CD8-positive, alpha-beta memory T cell (primary cell): ENCODE data around the gene GRB7. TPM values are rescaled to one million over a fixed set of nuclear protein-coding genes. Genes with fewer than 3 reads are reported as not detected.

Source experiments
- CTCF ChIA-PET: fragments of 350-600 bp; sonication (Branson Sonifier 250); formaldehyde crosslinking; loops from one replicate; lab custom pipeline; 2021; ENCODE audit warnings: antibody characterized with exemption; lab: Charles Lee
- POLR2A ChIA-PET: fragments of 350-600 bp; sonication (Branson Sonifier 250); formaldehyde crosslinking; loops from one replicate; lab custom pipeline; 2021; ENCODE audit warnings: antibody characterized with exemption; lab: Charles Lee
- DNase-seq, 5 donors: peaks; one replicate each; pipeline versions ENCODE4 v3.0.0 to v3.0.0-alpha.2; 2020 to 2022; ENCODE audit warnings: mixed read lengths in 1 of 5
- H3K27ac ChIP-seq: one replicate; pipeline ENCODE4 v1.7.0; 2013; ENCODE audit warnings: low read depth, mild to moderate bottlenecking, low read length, moderate library complexity
- H3K27me3 ChIP-seq: 2 replicates; pipeline ENCODE4 v1.7.0; 2013; ENCODE audit warnings: low read length, mild to moderate bottlenecking; ENCODE audit not compliant: insufficient read depth, poor library complexity, severe bottlenecking
- H3K36me3 ChIP-seq: 2 replicates; pipeline ENCODE4 v1.7.0; 2013; ENCODE audit warnings: mild to moderate bottlenecking, low read length, moderate library complexity; ENCODE audit not compliant: insufficient read depth
- H3K4me1 ChIP-seq: 2 replicates; pipeline ENCODE4 v1.7.0; 2013; ENCODE audit warnings: mild to moderate bottlenecking, low read length, moderate library complexity; ENCODE audit not compliant: insufficient read depth
- H3K4me3 ChIP-seq: 2 replicates; pipeline ENCODE4 v1.7.0; 2013; ENCODE audit warnings: mild to moderate bottlenecking, low read length
- H3K9me3 ChIP-seq: 2 replicates; pipeline ENCODE4 v1.7.0; 2013; ENCODE audit warnings: mild to moderate bottlenecking, low read length
- H3K27ac Mint-ChIP-seq, 8 donors: one replicate each; pipeline ENCODE4 v1.8.0; 2020 to 2021; ENCODE audit warnings: mixed read lengths in 8 of 8, mild to moderate bottlenecking in 6 of 8, inconsistent platforms in 3 of 8, moderate library complexity in 3 of 8
- H3K27me3 Mint-ChIP-seq, 2 donors: one replicate each; pipeline ENCODE4 v1.8.0; 2020 to 2021; ENCODE audit warnings: mixed read lengths in 2 of 2, mild to moderate bottlenecking in 1 of 2, moderate library complexity in 1 of 2
- H3K36me3 Mint-ChIP-seq, 3 donors: one replicate each; pipeline ENCODE4 v1.8.0; 2020 to 2021; ENCODE audit warnings: mixed read lengths in 3 of 3, inconsistent platforms in 1 of 3, mild to moderate bottlenecking in 1 of 3
- H3K4me1 Mint-ChIP-seq, 3 donors: one replicate each; pipeline ENCODE4 v1.8.0; 2020 to 2021; ENCODE audit warnings: mixed read lengths in 3 of 3, inconsistent platforms in 1 of 3, mild to moderate bottlenecking in 1 of 3
- H3K4me3 Mint-ChIP-seq, 7 donors: one replicate each; pipeline ENCODE4 v1.8.0; 2020 to 2021; ENCODE audit warnings: mixed read lengths in 7 of 7, mild to moderate bottlenecking in 6 of 7, moderate library complexity in 4 of 7, inconsistent platforms in 2 of 7
- H3K9me3 Mint-ChIP-seq, 5 donors: one replicate each; pipeline ENCODE4 v1.8.0; 2020 to 2022; ENCODE audit warnings: mixed read lengths in 5 of 5, mild to moderate bottlenecking in 3 of 5, moderate library complexity in 2 of 5, inconsistent platforms in 1 of 5
- polyA plus RNA-seq: library from polyadenylated mRNA; unstranded; fragments of 300-500 nt; fragmentation: Illumina TruSeq; gene quantifications from one replicate; pipeline ENCODE4 v1.2.3, GENCODE V29; 2021
- total RNA-seq, 2 experiments: library from RNA; stranded (reverse); gene quantifications; one replicate each; pipeline ENCODE4 v1.2.3, GENCODE V29; 2021

GRB7 gene
- total and polyA plus RNA-seq, 3 experiments from 2014 or later = not detected

DNA sequence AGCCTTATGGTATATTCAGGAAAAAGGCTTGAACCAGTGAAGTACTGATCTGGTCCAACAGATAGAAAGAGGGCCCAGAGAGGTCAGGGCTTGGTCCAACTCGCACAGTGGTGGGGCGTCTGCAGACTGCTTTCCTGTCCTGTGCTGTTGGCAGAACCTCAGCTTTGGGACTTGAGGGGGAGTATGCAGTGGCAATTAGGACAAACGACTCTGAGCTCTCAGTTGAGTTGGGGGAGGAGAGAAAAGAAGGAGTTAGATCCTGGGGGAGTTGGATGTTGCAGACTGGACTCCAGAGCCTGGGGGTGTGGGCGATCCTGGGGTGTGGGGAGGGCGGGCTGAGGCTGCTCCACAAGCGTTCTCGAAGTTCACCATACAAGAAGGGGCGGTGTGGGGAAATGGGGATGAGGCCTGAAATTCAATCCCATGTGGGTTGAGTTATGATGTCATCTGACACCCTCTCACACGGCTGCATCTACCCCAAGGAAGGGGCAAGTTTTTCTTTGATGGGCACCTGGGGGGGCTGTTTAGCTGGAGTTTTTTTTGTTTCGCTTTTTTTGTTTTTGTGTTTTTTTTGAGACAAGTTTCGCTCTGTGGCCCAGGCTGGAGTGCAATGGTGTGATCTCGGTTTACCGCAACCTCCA, 14.6 kb downstream of the GRB7 start:
- H3K4me3 Mint-ChIP-seq = peak overlapping the region in 6 of 7 donors; percentile 67 to 86 (median 78)

GRCh38 chr17:39753514-39754160, 15.9 kb downstream of the GRB7 start:
- peaks cover 50 to 55% (median 53%) of the 10 kb centered on the region in 3 donors for H3K4me1 Mint-ChIP-seq
- H3K4me3 Mint-ChIP-seq = peak overlapping the region; percentile 76 to 92 (median 79)
- H3K27ac ChIP-seq = peak overlapping the region; percentile 90
- DNase-seq = peak in 2 of 5 donors; percentile 65 to 71
- peaks cover 0 to 2% (median 0%) of the 10 kb centered on the region in 3 donors for H3K36me3 Mint-ChIP-seq
- peak overlapping the region; percentile 66 for H3K4me3 ChIP-seq
- H3K27me3 ChIP-seq = no peaks in the 10 kb centered on the region
- peak overlapping the region; percentile 89 to 97 (median 95) for H3K27ac Mint-ChIP-seq
- CTCF ChIA-PET = interaction anchor here (0.9 to 5.4 kb wide), 17 partner anchors 10 to 553 kb away, joined by 3 to 53 read pairs (median 6); partner anchors contain the start of genes IKZF3, MIEN1, ORMDL3 and PNMT
- no peaks in the 10 kb centered on the region for H3K36me3 ChIP-seq
- peaks cover 51% of the 10 kb centered on the region for H3K4me1 ChIP-seq
- H3K9me3 ChIP-seq = no peaks in the 10 kb centered on the region
- POLR2A ChIA-PET = interaction anchor here (1.1 to 2.9 kb wide), 4 partner anchors 24 to 227 kb away, joined by 3 to 14 read pairs (median 8); partner anchors contain the start of genes MIEN1 and PSMD3
- no peaks in the 10 kb centered on the region for H3K9me3 Mint-ChIP-seq
- peaks cover 0 to 4% of the 10 kb centered on the region in 2 donors for H3K27me3 Mint-ChIP-seq

More for the DNA sequence above, 14.6 kb downstream of the GRB7 start:
- ChIA-PET POLR2A (interaction anchor here (0.6 to 1.2 kb wide), 3 partner anchors 85 to 228 kb away, joined by 3 to 4 read pairs (median 3); partner anchors contain the start of gene PSMD3), CTCF (interaction anchor here (0.7 to 5.4 kb wide), 10 partner anchors 12 to 555 kb away, joined by 3 to 53 read pairs (median 5); partner anchors contain the start of genes IKZF3, MIEN1, PNMT and PSMD3)
- H3K4me1 Mint-ChIP-seq = peaks cover 38 to 42% (median 40%) of the 10 kb centered on the region in 3 donors
- peak in 1 of 5 donors; percentile 47 for DNase-seq
- peak overlapping the region; percentile 56 to 97 (median 93) for H3K27ac Mint-ChIP-seq
- H3K36me3 ChIP-seq = no peaks in the 10 kb centered on the region
- H3K4me1 ChIP-seq = peaks cover 38% of the 10 kb centered on the region
- no peaks in the 10 kb centered on the region for H3K36me3 Mint-ChIP-seq
- H3K27ac ChIP-seq = no peak overlapping the region
- H3K27me3 Mint-ChIP-seq = peaks cover 0 to 4% of the 10 kb centered on the region in 2 donors
- H3K4me3 ChIP-seq = no peak overlapping the region
- no peaks in the 10 kb centered on the region for H3K9me3 ChIP-seq
- H3K27me3 ChIP-seq = no peaks in the 10 kb centered on the region
- no peaks in the 10 kb centered on the region for H3K9me3 Mint-ChIP-seq

DNA sequence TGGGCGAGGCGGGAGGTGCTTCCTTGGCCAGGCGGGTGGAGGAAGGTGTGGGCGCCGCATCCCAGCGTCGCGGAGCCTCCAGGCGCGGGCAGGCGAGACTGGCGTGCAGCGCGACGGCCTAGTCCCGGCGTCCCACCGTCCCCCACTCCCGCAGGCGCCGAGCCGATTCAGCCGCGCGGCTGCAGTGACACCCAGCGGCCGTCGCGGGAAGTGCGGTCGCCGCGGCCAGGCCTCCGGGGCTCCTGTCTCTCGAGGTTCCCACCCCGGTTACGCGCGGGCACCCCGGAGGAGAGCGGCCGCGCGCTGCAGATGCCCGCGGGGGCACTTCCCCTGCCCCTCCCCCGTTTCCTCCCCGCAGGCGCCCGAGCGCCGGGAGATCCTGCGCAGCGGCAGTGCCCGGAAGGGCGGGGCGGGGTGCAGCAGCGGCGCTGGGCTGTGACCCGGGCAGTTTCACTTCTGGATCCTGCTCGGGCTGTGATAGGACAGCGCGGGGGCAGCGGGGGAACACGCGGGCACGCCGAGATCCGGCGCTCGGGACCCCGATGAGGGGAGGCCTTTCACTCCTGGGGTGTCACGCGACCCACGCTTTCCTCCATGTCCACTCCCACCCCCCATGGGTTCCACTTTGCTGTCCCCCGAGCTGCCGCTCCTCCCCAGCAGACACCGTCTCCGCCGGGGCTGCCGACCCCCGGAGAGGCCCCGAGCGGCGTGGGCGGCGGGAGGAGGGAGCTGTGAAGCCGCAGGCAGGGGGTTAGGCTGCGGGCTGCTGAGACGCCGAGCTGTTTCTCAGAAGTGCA, 16.6 kb downstream of the GRB7 start:
- POLR2A ChIA-PET = interaction anchor here (0.7 to 2.9 kb wide), 10 partner anchors 15 to 226 kb away, joined by 3 to 21 read pairs (median 5); partner anchors contain the start of genes IKZF3, MIEN1 and PSMD3
- Mint-ChIP-seq H3K9me3 (no peaks in the 10 kb centered on the region), H3K4me3 (peak overlapping the region; percentile 75 to 92 (median 82)), H3K27me3 (peaks cover 0 to 4% of the 10 kb centered on the region in 2 donors), H3K27ac (peak overlapping the region; percentile 95 to 99 (median 97)), H3K4me1 (peaks cover 57 to 62% (median 60%) of the 10 kb centered on the region in 3 donors), H3K36me3 (peaks cover 0 to 7% (median 0%) of the 10 kb centered on the region in 3 donors)
- H3K27me3 ChIP-seq = no peaks in the 10 kb centered on the region
- H3K4me3 ChIP-seq = peak overlapping the region; percentile 81
- DNase-seq = peak; percentile 94 to 99 (median 98)
- no peaks in the 10 kb centered on the region for H3K36me3 ChIP-seq
- H3K4me1 ChIP-seq = peaks cover 58% of the 10 kb centered on the region
- peak overlapping the region; percentile 90 for H3K27ac ChIP-seq
- CTCF ChIA-PET = interaction anchor here (0.9 to 5.4 kb wide), 20 partner anchors 16 to 226 kb away, joined by 3 to 53 read pairs (median 6); partner anchors contain the start of genes IKZF3, MIEN1, ORMDL3 and PSMD3
- H3K9me3 ChIP-seq = no peaks in the 10 kb centered on the region

DNA sequence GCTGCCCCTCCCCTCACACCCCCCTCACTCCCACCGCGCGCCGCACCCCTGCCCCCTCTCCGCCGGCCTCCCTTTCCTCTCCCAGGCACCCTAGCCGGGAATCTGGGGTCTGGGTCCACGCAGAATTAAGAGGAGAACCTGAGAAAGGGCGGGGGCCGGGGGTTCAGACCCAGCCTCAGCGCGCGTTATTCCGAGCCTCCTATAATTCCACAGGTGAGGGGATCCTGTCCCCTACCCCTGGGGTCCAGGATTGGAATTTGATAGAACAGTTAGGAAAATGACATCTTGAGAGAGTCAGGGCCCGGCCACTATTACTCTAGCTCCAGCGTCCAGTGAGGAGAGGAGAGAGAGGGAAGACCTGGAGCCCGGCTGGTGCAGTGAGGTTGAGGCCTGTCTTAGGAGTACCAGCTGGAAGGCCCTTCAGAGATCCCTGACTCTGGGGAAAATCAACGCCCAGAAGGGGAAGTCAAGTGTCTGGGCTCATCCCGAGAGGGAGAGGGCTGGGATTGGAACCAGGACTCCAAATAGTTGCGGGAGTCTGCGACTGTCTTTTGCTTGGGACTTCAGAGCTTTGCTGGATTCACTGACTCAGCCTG, 17.3 kb downstream of the GRB7 start:
- Histone ChIP-seq H3K27me3 (no peaks in the 10 kb centered on the region), H3K4me1 (peaks cover 64% of the 10 kb centered on the region), H3K36me3 (no peaks in the 10 kb centered on the region), H3K27ac (peak overlapping the region; percentile 90), H3K4me3 (peak overlapping the region; percentile 81), H3K9me3 (no peaks in the 10 kb centered on the region)
- Mint-ChIP-seq H3K4me3 (peak overlapping the region; percentile 73 to 86 (median 82)), H3K27me3 (peaks cover 0 to 4% of the 10 kb centered on the region in 2 donors), H3K9me3 (no peaks in the 10 kb centered on the region), H3K4me1 (peaks cover 62 to 69% (median 66%) of the 10 kb centered on the region in 3 donors), H3K36me3 (peaks cover 0 to 13% (median 2%) of the 10 kb centered on the region in 3 donors), H3K27ac (peak overlapping the region; percentile 95 to 99 (median 97))
- DNase-seq = no peak
- ChIA-PET POLR2A (interaction anchor here (0.6 to 2.9 kb wide), 16 partner anchors 15 to 225 kb away, joined by 3 to 21 read pairs (median 4); partner anchors contain the start of genes IKZF3, MIEN1 and PSMD3), CTCF (interaction anchor here (0.9 to 5.4 kb wide), 17 partner anchors 15 to 225 kb away, joined by 3 to 53 read pairs (median 6); partner anchors contain the start of genes IKZF3, MIEN1, ORMDL3 and PSMD3)

- Mint-ChIP-seq H3K27me3 (peaks cover 0 to 4% of the 10 kb centered on the region in 2 donors), H3K9me3 (no peaks in the 10 kb centered on the region), H3K4me1 (peaks cover 62 to 72% (median 68%) of the 10 kb centered on the region in 3 donors), H3K4me3 (peak overlapping the region; percentile 73 to 86 (median 82)), H3K36me3 (peaks cover 0 to 16% (median 2%) of the 10 kb centered on the region in 3 donors), H3K27ac (peak overlapping the region; percentile 95 to 99 (median 97))
- Histone ChIP-seq H3K9me3 (no peaks in the 10 kb centered on the region), H3K27me3 (no peaks in the 10 kb centered on the region), H3K36me3 (peaks cover 1% of the 10 kb centered on the region), H3K4me1 (peaks cover 67% of the 10 kb centered on the region), H3K27ac (peak overlapping the region; percentile 90), H3K4me3 (peak overlapping the region; percentile 81)
- DNase-seq = peak; percentile 54 to 84 (median 67)
- ChIA-PET POLR2A (interaction anchor here (0.6 to 2.9 kb wide), 18 partner anchors 9 to 171 kb away, joined by 3 to 21 read pairs (median 3); partner anchors contain the start of gene IKZF3), CTCF (interaction anchor here (0.9 to 5.4 kb wide), 15 partner anchors 14 to 171 kb away, joined by 3 to 53 read pairs (median 7); partner anchors contain the start of genes IKZF3, MIEN1 and ORMDL3)
These were observed 18.0 kb downstream of the GRB7 start for GRCh38 chr17:39755554-39756379.

DNA sequence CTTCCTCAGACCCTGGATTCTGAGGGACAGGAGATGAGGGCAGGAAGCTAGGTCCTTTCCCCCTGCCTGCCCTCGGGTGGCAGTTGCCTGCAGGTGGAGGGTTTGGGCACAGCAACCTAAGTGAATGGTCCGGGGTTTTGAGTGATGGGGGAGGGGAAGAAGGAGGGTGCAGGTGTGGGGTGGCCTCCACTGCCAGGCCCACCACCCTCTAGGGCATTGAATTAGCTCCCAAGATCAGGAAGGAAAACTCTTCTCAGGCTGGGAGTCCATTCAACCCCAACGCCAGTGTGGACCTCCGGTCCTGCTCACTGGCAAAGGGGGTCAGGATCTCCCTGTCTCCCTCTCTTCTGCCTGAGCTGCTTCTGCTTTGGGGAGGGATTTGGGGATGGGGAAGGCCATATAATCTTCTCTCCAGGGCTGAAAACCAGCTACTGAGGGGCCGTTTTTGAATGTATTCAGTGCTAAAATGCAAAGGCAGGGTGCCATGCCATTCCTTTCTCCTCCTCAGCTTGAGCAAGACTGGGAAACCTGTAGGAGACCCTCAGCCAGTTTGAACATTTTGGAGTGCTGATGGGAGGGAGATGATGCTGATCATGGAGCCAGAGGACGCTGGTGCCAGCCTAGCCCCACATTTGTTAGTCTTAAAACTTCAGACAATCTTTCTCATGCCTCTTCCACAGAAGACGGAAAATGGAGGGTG, 18.8 kb downstream of the GRB7 start:
- POLR2A ChIA-PET = interaction anchor here (0.9 to 2.9 kb wide), 9 partner anchors 10 to 151 kb away, joined by 3 to 21 read pairs (median 9); partner anchors contain the start of gene IKZF3
- no peak for DNase-seq
- Mint-ChIP-seq H3K4me3 (peak overlapping the region; percentile 73 to 86 (median 82)), H3K27me3 (peaks cover 0 to 3% of the 10 kb centered on the region in 2 donors), H3K27ac (peak overlapping the region; percentile 95 to 99 (median 97)), H3K36me3 (peaks cover 0 to 22% (median 5%) of the 10 kb centered on the region in 3 donors), H3K9me3 (no peaks in the 10 kb centered on the region), H3K4me1 (peaks cover 67 to 77% (median 74%) of the 10 kb centered on the region in 3 donors)
- CTCF ChIA-PET = interaction anchor here (0.9 to 5.4 kb wide), 7 partner anchors 13 to 134 kb away, joined by 3 to 53 read pairs (median 12); partner anchors contain the start of gene MIEN1
- Histone ChIP-seq H3K9me3 (no peaks in the 10 kb centered on the region), H3K27ac (peak overlapping the region; percentile 90), H3K4me1 (peaks cover 69% of the 10 kb centered on the region), H3K27me3 (no peaks in the 10 kb centered on the region), H3K36me3 (peaks cover 4% of the 10 kb centered on the region), H3K4me3 (peak overlapping the region; percentile 81)
